Panc1 (cell line): ENCODE results near the gene STRIP1.

ENCODE experiments used
- TF ChIP-seq, protein P1 (sequence below): fragments of 450-650 bp; IDR thresholded peaks from 2 replicates; pipeline ENCODE4 v1.5.1; 2017; ENCODE audit warnings: mild to moderate bottlenecking
- TF ChIP-seq, protein P2 (sequence below), 2 experiments: IDR thresholded peaks; 2 replicates each; pipeline ENCODE4 v1.6.1; 2011 to 2012; ENCODE audit warnings: low read depth in 2 of 2, control low read depth in 1 of 2, low read length in 1 of 2, mild to moderate bottlenecking in 1 of 2, moderate library complexity in 1 of 2; ENCODE audit not compliant: insufficient read depth in 1 of 2

DNA sequence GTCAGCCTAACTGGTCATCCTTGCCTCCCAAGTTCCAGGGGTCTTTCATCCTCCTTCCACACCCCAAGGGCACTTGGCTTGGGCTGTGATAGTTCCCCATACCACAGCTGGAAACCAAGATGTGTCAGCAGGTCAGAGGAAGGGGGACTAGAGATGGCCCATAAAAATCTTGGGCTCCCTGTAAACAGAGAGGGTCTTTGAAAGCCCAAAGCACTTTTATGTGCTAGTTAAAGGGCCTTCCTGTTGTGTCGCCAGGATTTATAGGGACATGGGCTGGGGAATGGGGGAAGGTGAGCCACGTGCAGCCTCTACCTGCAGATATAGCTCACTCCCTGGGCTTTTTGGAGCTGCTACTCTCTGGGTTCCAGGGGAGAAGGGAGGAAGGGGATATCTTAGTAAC, 65.9 kb downstream of the STRIP1 start:
- TF ChIP-seq, protein P1, sequence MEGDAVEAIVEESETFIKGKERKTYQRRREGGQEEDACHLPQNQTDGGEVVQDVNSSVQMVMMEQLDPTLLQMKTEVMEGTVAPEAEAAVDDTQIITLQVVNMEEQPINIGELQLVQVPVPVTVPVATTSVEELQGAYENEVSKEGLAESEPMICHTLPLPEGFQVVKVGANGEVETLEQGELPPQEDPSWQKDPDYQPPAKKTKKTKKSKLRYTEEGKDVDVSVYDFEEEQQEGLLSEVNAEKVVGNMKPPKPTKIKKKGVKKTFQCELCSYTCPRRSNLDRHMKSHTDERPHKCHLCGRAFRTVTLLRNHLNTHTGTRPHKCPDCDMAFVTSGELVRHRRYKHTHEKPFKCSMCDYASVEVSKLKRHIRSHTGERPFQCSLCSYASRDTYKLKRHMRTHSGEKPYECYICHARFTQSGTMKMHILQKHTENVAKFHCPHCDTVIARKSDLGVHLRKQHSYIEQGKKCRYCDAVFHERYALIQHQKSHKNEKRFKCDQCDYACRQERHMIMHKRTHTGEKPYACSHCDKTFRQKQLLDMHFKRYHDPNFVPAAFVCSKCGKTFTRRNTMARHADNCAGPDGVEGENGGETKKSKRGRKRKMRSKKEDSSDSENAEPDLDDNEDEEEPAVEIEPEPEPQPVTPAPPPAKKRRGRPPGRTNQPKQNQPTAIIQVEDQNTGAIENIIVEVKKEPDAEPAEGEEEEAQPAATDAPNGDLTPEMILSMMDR: no peak
- TF ChIP-seq, protein P2, sequence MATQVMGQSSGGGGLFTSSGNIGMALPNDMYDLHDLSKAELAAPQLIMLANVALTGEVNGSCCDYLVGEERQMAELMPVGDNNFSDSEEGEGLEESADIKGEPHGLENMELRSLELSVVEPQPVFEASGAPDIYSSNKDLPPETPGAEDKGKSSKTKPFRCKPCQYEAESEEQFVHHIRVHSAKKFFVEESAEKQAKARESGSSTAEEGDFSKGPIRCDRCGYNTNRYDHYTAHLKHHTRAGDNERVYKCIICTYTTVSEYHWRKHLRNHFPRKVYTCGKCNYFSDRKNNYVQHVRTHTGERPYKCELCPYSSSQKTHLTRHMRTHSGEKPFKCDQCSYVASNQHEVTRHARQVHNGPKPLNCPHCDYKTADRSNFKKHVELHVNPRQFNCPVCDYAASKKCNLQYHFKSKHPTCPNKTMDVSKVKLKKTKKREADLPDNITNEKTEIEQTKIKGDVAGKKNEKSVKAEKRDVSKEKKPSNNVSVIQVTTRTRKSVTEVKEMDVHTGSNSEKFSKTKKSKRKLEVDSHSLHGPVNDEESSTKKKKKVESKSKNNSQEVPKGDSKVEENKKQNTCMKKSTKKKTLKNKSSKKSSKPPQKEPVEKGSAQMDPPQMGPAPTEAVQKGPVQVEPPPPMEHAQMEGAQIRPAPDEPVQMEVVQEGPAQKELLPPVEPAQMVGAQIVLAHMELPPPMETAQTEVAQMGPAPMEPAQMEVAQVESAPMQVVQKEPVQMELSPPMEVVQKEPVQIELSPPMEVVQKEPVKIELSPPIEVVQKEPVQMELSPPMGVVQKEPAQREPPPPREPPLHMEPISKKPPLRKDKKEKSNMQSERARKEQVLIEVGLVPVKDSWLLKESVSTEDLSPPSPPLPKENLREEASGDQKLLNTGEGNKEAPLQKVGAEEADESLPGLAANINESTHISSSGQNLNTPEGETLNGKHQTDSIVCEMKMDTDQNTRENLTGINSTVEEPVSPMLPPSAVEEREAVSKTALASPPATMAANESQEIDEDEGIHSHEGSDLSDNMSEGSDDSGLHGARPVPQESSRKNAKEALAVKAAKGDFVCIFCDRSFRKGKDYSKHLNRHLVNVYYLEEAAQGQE (IDR thresholded peaks at IDR 0.05; ENCODE audit: insufficient read depth in 1 of 2, low read depth in 2 of 2, low read length in 1 of 2): no peak
